GM21786 (cell line): ENCODE data around the gene OTUD7B.

Experiments used
- ATAC-seq: cut with Tn5 transposase; IDR thresholded peaks from one replicate; pipeline ENCODE4 v1.9.1; 2021; ENCODE audit not compliant: unreplicated experiment

Gene OTUD7B

DNA sequence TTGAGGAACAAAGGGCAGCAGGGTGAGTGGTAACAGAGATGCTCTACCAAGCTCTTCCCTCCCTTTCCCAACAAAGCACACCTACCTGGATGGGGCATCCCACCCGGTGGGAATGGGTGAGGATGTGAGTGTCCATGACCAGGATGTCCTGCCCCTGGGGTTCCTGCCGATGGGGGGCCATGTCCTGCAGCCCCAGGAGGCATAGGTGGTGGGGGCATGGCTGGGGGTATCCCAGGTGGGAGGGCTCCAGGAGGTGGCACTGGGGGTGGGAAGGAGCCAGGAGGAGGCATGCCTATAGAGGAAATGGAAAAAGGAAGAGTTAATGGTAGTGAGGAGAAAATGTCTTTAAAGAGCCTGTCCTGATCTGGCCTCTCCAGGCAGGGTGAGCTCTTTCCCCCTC, 84.8 kb downstream of the OTUD7B start:
- no peak for ATAC-seq

DNA sequence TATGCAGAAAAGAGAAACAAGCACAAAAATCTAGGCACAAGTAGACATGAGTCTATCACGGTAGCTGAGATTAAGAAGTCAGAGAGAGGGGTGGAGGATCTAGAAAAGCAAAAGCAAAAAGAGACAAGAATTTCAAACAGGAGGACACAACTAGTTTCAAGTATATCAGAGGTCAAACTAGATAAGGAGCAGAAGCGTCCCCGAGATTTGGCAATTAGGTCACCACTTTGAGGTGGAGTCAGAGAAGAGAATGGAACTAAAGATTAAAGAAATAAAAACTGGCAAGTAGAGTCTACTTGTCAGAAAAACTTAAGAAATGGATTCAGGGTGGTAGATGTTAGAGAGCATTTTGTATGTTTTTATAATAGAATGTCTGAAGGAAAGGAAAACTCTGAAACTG, 85.2 kb downstream of the OTUD7B start:
- ATAC-seq: no peak

DNA sequence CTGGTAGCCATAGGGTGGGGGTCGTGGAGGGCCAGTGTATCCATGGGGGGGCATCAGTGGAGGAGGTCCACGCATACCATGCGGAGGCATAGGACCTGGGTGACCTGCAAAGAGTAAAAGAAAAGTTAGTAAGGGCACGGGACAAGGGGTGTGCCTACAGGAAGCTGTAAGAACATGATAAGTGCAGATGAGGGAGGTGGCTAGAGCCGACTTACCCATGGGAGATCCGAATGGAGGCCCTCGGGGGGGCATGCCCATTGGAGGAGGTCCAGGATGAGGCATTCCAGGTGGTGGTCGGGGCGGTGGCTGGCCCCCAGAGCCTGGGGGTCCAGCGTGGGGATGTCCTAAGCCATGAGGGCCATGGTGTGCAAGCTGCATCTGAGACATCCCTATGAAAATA, 86.9 kb downstream of the OTUD7B start:
- ATAC-seq: no peak

DNA sequence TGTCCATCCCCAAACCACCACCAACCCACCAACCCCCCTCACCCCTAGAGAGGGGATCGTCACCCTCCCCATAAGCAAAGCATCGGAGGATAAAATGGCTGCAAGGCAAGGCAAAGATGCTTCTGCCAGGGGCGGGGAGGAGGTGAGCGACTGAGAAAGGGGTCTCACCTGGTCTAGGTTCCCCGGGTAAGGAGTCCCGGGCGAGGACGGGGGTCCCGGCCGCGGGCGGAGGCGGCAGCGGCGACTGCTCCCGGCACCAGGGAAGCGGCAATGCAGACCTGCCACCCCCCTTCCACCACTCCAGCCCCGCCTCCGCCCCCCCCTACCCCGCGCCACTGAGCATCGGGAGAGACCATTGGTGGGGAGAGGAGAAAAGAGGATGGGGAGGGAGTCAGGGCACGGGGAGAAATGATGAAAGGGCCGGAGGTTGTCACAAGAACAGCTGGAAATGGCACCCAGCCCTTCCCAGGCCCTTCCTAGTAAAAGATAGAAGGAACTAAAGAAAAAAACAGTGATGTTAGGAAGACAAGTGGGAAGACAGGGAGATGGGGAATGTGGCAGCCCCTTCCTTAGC, 92.9 kb downstream of the OTUD7B start, which contains the start of gene SV2A:
Gene SV2A (minus strand): TSS at position 274 of the 574 bp plus-strand sequence. CDS start 4,004 bp downstream, outside the sequence.
- ATAC-seq: no peak

DNA sequence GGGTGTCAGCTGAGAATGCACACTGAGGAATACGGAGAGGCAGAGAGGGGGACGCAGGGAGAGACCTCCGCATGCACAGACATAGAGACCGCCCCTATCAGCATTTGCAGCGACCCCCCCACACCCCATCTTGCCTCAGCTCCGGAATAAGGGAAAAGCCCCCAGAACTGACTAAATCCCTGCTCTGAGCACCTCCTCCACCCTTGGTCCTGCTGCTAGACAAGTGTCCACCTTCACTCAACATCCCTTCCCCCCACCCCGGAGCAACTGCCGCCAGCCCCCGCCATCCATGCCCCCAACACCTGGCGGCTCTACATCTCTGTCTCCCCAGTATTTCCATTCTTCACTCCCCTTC, 93.7 kb downstream of the OTUD7B start:
- no peak for ATAC-seq

DNA sequence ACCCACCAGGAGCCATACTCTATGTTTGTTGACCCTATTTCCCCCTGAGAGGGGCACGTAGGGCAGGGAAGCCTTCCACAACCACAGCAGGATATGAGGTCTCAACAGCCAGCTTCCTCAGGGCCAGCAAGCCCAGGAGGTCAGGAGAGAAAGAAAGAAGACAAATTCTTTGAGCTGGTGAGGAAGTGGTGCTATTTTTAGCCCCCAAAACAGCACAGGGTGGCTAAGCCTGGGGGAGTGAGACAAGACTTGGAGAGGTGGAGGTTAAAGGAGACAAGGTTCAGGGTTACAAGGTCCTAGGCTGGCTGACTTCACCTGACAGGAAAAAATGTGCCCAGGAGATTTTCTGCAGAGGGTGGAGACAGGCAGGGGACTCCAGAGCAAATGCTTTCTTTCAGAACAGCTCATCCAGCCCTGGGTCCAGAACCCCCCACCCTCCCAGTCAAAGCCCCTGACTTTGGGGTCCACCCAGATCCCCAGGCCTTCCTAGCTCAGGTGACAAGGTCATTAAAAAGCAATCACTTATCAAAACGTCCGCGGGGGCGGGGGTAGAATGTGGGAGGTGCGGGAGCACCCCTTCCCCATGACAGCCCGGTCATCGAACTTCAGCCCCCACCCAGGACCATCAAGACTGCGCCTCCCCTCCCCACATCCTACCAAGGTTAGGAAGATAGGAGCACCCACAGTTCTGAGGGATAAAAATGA, 94.2 kb downstream of the OTUD7B start:
- no peak for ATAC-seq

DNA sequence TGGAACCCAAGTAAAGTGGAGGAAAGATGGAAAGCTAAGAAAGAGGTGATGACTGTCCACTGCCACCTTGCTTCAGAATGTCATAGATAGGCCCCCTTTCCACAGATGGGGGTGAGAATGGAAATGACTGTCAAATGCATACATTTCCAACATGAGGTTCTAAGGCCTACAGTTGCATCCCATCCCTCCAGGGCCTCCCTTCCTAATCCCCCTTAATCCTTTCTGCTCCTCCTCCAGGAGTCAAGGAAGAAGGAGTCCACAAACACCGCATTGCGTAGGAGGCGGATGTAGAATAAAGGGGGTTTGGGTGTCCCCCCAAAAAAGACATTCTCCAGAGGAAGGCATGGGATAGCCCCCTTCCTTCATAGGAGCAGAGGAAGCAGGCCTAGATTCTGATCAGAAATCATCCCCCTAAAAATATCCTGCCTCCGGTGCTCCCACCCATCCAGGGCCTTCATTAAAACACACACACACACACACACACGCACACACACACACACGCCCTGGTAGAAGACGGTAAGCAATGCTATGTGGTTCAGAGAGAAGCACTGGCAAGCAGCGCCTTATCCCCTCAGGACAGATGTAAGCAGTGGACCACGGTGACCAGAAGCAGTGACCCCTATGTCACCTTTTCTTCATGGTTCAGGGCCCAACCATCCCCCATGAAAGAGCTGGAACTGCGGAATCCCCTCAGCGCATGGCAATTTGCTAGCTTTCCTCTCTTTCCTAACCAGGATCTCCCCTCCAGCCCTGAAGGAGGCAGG, 94.9 kb downstream of the OTUD7B start:
- no peak for ATAC-seq

DNA sequence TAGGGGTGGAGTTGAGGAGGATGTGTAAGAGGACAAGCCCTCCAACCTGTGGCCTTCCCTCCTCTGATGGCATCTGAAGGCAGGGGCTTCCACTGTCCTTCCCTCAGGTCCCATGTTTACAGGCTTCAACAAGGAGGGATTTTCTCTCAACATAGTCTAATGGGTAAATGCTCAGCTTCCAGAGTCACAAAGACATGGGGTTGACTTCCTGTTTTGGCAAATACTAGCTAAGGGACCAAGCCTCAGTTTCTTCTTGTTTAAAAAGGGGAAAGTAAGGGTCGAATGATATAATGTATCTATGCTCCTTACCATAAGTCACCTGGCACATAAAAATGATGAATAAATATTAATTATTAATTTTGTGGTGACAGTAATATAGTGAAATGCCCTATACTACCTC, 96.0 kb downstream of the OTUD7B start:
- ATAC-seq: no peak

DNA sequence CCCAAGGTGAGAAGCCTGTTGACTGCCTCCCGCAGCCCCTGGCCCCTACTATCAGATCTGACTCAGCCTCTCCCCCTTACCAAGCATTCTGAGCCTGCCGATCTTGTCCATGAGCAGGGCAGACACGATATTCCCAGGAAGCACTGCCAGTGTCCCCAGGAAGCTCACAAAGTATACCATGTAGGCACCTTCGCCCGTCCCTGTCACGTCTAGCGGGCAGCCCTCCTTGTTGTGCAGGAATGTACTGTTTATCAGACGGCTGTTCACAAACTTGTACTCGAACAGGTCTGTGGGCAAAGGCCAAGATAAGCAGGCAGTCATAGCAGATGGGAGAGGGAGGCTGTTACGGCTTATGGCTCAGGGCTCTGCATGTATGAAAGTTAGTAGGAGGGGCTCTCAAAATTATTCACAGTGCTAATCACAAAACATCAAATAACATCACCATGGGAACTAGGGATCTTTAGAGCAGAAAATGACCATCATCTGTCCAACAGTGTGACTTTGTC, 103.9 kb downstream of the OTUD7B start:
- no peak for ATAC-seq

DNA sequence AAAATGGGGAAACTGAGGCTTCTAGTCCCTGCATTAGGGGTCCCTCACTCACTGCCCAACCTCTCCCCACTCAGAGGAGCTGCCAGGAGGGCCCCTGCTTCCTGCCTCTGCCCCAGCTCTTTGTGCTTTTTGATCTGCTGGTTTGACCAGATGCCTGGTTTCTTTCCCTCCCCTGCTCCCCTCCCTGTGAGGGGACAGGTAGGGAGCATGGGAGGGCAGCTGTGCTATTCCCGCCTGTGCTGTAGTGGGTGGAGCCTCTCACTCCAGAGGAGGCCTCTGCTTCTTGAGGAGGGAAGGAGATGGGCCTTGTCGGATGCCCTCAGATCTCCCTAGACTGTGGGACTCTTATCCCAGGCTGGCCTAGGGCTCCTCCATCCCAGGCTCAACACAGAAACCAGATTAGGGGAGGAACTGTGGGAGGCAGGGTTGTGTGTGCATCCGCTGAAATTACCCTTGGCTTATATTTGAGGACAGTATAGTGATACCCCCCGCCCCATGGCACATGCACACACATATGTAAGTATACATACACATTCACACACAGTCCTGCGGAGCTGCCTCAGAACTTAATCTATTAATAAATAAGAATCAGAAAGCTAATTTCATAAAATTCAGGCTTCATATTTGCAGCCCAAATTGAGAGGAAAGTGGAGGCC, 106.6 kb downstream of the OTUD7B start:
- ATAC-seq: no peak

DNA sequence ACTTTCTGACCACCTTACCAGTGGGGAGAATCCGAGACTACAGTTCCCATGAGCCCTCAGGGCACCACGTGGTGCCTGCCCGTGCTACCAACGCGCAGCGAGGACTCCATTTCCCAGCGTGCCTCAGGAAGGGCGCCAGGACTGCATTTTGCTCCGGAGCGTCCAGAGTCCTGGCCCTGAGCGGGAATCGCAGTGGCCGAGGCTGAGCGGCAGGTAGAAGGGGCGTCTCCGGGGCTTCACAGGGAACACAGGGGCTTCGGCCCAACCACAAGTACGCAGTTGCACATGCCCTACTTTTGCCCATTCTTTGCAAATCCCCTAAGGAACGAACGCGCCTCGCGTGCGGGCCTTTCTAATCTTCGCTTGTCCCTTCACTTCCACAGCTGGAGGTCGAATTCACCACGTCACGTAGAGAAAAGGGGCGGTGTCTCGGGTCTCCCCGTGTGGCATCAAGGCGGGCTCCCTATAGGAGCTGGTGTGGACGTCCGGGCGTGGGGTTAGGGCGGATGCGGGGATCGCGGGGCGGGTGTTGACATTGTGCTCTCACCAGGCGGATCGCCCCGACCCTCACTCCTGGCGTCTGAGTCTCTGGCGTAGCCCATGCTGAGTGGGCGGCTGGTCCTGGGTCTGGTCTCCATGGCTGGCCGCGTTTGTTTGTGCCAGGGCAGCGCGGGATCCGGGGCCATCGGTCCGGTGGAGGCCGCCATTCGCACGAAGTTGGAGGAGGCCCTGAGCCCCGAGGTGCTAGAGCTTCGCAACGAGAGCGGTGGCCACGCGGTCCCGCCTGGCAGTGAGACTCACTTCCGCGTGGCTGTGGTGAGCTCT, 110.9 kb downstream of the OTUD7B start, which contains the start of gene BOLA1:
Gene BOLA1 (plus strand): TSS at position 109 of the 825 bp plus-strand sequence. CDS start 492 bp downstream, at position 601.
- ATAC-seq: peak; percentile 95

DNA sequence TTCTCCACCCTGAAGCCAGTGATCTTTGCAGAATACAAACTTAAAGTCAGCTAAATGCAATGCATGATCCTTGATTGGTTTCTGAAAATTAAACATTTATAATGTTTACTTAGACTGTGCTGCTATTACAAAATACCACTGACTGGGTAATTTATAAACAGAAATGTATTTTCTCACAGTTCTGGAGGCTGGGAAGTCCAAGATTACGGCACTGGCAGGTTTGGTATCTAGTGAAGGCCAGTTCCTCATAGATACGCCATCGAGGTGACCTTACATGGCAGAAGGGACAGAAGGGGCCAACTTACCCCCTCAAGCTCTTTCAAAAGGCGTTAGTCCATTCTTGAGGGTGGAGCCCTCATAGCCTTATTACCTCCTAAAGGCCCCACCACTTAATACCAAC, 114.0 kb downstream of the OTUD7B start:
- ATAC-seq: no peak

DNA sequence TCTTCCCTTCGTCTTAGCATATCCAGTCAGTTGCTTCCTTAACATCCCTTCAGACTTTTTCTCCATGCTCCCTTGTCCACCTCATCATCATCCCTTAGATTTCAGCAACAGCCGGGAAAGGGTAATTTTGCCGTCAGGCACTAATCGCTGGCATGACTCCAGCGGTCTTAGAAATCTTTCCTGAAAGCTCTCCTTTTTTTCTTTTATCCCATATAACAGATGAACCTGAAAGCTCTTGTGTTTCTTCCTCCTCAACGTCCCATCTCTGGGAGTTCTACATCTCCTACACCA, 121.6 kb downstream of the OTUD7B start:
- ATAC-seq: no peak

DNA sequence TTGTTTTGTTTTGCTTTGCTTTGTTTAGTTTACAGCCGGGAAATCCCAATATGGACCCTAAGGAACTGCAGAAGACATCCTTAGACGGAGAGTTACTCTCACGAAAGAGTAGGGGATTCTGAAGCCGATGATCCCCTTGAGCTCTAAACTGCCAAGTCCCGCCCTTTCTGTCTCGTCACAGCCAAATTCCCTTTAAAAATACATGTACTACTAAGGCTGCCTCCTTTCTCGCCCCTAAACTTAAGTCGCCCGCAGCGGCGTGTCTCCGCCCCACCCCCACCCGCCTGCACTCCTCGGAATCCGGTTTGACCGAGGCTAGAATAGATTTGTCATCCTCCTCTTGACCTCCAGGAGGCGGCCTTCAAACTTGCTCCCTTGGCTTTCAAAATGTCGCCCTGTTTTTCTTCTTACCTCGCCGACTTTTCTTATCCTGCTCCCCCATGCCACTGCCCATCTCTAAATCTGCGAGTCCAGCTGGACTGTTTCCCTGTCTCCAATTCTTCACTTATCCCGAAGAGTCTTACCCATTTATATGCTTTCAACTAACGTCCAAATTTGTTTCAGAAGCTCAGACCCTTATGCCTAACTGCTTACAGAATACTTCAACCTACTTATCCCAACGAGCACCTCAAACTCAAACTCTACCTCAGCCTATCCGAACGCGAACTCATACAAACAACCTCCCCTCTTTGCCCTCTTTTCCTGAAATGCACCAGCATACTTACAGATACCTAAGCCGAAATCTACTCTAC, 122.1 kb downstream of the OTUD7B start:
- peak; percentile 14 for ATAC-seq
